Measurements from ENCODE around the gene AGPAT1. TPM values are rescaled to one million over a fixed set of nuclear protein-coding genes. Genes with fewer than 3 reads are reported as not detected.

Gene AGPAT1
- total and polyA plus RNA-seq, 10 donors, result 13.6 to 39.7 (median 32.1) TPM

DNA sequence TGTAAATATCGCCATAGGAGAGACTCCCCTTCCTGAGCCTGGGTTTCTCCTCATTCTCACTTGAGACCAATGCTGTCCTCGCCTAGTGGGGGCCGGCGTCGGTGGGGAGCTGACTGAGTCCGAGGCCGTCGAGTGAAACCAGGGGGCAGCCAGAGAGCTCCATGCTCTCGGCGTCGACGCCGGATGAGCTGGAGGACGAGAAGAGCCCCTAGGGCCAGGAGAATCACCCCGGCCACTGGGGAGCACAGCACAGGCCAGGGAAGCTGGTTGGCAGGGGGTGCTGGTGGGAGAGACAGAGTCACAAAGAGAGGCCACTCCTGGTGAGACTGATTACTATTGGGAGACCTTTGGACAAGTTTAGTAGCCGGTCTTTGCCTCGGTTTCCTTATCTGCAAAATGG lies 23.0 kb upstream of the AGPAT1 start:
- Histone ChIP-seq H3K27ac (no peak overlapping the region), H3K36me3 (no peaks in the 10 kb centered on the region), H3K4me3 (no peak overlapping the region), H3K27me3 (replicated peaks in 1 of 7) (peaks cover 0 to 3% (median 0%) of the 10 kb centered on the region in 7 donors), H3K4me1 (peaks cover 20 to 31% (median 30%) of the 10 kb centered on the region in 6 donors), H3K9me3 (no peaks in the 10 kb centered on the region)
- peak; percentile 79 for DNase-seq
- intact Hi-C loops (cut with DNase I; ENCODE audit: low total_unique reads), result loop anchor here (10.0 kb wide), 1 partner anchor 74 kb away; the partner anchor contains the start of gene ATF6B
- TF ChIP-seq CTCF (IDR thresholded peaks at IDR 0.05 in 8 of 11, conservative IDR thresholded peaks at IDR 0.05 in 3 of 11) (no peak), POLR2A (IDR thresholded peaks at IDR 0.05) (no peak), POLR2AphosphoS5 (IDR thresholded peaks at IDR 0.05) (no peak)
- 88 to 93% (median 91%) methylated on average over 17 of the region's 17 CpGs for WGBS, 5 donors

GRCh38 chr6:32198345-32198696 lies 22.4 kb upstream of the AGPAT1 start:
- Histone ChIP-seq H3K36me3 (no peaks in the 10 kb centered on the region), H3K9me3 (no peaks in the 10 kb centered on the region), H3K4me1 (peaks cover 26 to 36% (median 35%) of the 10 kb centered on the region in 6 donors), H3K27ac (peak overlapping the region in 2 of 8 donors; percentile 98 to 99), H3K4me3 (no peak overlapping the region), H3K27me3 (replicated peaks in 1 of 7) (peaks cover 0 to 3% (median 0%) of the 10 kb centered on the region in 7 donors)
- no peak for DNase-seq
- TF ChIP-seq CTCF (IDR thresholded peaks at IDR 0.05 in 8 of 11, conservative IDR thresholded peaks at IDR 0.05 in 3 of 11), result no peak
- 79 to 88% (median 83%) methylated on average over 3 of the region's 3 CpGs for WGBS, 5 donors
- intact Hi-C loops (cut with DNase I; ENCODE audit: low total_unique reads), result loop anchor here (10.0 kb wide), 1 partner anchor 74 kb away; the partner anchor contains the start of gene ATF6B

DNA sequence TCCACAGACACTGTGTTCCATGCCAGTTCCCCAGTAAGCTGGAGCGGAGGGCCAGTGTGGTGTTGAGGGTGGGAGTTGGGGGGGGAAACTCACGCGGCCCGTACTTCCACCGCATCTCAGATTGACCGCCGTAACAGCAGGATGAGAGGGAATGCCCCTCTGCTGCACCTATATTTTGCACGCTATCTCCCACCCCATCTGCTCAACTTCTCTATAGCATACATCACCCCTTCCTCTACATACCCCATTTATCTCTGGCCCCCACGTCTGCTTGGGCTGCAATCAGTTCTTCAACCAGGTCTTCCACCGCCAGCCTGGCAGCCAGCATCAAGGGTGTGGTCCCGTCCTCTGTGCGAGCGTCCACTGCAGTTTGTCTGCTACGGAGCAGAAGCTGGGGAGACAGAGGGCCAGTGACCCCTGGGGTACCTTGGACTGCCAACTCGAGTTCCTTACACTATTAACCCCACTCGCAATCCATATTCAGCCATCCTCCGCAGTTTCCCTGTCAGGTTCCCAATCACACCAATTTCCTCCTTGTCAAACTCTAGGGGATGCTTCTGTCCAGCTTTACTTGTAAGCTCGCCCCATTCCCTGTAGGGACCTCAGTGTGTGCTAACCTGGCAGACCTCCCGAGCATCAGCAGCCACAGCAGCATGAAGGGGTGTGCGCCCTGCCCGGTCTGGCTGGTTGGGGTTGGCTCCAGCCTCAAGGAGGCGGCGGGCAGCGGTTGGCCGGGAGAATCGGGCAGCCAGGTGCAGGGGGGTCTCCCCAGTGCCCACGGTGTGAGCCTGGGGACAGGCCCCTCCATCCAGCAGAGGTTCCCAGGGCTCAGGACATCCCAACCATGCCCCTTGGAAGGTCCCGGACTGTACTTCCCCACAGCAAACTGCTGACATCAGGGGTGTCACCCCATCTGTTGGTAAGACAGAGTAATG lies 21.1 kb upstream of the AGPAT1 start:
- WGBS, 5 donors, result 40 to 47% (median 40%) methylated on average over 27 to 28 of the region's 28 CpGs
- intact Hi-C loops (cut with DNase I; ENCODE audit: low total_unique reads), result loop anchor here (10.0 kb wide), 1 partner anchor 72 kb away; the partner anchor contains the start of gene ATF6B

More for the DNA sequence above, 21.1 kb upstream of the AGPAT1 start:
- Histone ChIP-seq H3K27me3 (replicated peaks in 1 of 7) (no peaks in the 10 kb centered on the region), H3K9me3 (no peaks in the 10 kb centered on the region), H3K36me3 (no peaks in the 10 kb centered on the region), H3K27ac (peak overlapping the region; percentile 98 to 100 (median 100)), H3K4me3 (peak overlapping the region; percentile 57 to 89 (median 66)), H3K4me1 (peaks cover 30 to 50% (median 49%) of the 10 kb centered on the region in 6 donors)
- DNase-seq, result peak; percentile 90
- TF ChIP-seq CTCF (IDR thresholded peaks at IDR 0.05 in 8 of 11, conservative IDR thresholded peaks at IDR 0.05 in 3 of 11) (peak in 2 of 11 experiments; percentile 11 to 13), POLR2AphosphoS5 (IDR thresholded peaks at IDR 0.05) (peak; percentile 28 to 59 (median 54)), POLR2A (IDR thresholded peaks at IDR 0.05) (no peak)

All from spleen (tissue), 11 donors.